NCI-H526 (cell line): Measurements from ENCODE around the gene ECE1.
A peak's percentile ranks its signal among the peaks of the same experiment; 100 is the strongest.
"Not testable (repeated sequence)": the region's sequence is repeated elsewhere in the genome, so short reads cannot be mapped to it uniquely, and the experiment has no call there.

ENCODE experiments used
- DNase-seq, 2 experiments: peaks; one replicate each; lab custom pipeline; 2025; lab: John Stamatoyannopoulos, UW

Gene ECE1

DNA sequence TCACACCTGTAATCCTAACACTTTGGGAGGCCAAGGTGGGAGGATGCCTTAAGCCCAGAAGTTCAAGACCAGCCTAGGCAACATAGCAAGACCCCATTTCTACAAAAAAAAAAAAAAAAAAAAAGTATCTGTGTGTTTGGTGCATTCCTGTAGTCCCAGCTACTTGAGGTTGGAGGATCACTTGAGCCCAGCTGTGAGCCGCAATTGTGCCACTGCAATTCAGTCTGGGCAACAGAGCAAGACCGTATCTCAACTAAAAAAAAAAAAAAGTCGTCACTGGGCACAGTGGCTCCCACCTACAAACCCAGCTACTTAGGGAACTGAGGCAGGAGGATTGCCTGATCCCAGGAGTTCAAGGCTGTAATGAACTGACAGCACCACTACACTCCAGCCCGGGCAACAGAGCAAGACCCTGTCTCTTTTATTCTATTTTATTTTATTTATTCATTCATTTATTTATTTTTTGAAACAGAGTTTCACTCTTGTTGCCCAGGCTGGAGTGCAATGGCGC lies 105.0 kb downstream of the ECE1 start:
- DNase-seq, result no peak

DNA sequence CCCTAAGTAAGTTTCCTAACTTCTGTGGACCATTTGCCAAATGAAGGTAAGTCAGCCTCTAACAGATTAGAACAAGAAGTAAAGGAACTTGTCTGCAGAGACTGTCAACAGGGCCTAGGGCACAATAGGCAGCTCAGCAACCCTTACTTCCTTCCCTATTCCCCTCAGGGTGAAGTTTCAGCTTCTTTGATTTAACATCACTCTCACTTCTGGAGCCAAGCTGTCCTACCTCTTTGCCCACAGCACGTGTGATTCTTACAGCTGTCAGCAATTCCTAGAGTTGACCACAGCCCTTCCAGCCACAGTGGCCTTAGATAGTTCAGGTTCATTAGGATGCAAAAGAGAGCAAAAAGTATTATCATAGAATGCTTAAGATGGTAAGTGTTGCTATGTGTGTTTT lies 106.0 kb downstream of the ECE1 start:
- no peak for DNase-seq

DNA sequence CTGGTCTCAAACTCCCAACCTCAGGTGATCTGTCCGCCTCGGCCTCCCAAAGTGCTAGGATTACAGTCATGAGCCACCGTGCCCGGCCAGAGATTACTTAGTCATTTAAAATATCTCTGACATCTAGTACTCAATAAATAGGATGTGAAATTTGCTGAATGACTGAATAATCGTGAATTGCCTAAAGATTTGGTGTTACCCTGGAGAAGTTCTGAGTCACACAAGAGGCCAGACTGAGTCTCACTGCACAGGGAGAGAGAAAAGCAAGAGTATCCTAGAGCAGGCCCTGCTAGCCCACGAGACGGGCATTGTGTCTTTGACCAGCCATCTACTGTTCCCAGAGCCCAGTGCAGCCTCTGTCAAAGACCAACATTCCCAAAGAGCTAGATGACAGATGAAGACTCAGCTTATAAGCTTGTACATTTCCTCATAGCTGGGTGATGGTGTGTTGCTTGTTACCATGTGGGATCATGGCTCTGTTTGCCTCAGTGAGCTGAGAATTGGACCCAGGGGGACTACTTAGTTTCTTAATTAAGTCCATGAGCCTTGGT lies 108.0 kb downstream of the ECE1 start:
- no peak for DNase-seq

DNA sequence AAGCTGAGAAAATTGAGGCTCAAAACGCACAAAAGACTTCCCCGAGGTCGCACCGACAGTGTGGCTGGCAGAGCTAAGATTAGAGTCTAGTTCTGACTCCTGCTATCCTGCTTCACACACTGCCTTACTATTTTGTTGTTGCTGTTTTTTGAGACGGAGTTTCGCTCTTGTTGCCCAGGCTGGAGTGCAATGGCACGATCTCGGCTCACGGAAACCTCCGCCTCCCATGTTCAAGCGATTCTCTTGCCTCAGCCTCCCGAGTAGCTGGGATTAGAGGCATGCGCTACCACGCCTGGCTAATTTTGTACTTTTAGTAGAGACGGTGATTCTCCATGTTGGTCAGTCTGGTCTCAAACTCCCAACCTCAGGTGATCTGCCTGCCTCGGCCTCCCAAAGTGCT lies 112.0 kb downstream of the ECE1 start:
- not testable (repeated sequence) for DNase-seq

DNA sequence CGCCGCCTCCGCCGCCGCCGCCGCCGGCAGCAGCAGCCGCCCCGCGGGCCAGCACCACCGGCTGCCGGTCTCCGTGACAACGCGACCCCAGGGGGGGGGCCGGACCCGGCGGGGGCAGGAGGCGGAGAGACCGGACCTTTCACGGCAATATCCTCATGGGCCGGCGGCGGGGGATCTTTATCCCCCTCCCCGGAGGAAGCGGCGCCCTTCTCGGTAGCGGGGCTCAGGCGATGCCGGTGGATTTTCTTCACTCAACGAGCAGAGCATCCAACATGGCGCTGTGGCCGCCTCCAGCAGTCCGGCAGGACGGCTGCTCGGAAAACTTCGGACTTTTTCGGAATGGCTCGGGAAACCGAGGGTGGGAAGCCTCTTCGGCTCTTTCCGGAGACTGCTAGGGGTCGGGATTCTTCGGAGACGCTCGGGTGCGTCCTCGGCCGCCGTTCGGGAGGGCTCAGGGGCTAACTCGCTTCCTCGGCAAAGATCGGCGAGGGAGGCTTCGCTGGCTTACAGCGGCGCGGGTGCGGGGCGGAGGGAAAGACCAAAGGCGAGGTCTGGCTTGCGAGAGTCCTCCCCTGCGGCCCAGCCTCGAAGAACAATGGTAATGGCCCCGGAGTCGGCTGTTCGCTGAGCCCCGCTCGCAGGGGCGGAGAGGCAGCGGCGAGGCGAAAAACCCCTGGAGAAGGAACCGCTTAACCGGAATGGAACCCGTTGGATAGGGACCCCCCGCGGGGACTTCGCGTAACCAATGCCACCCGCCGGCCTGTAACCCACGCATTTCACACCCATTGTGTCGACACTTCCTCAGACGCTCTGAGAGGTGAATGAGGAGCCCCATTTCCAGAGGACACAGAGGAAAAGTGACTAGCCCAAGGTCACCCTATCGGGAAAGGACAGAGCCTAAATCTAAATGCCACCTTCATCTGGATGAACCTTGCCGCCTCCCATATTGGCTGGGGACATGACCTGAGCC lies 113.4 kb downstream of the ECE1 start, which contains the start of gene EIF4G3:
EIF4G3 (minus strand) TSS at position 312 of the 970 bp plus-strand sequence. CDS start 174,155 bp downstream, outside the sequence.
- DNase-seq, result peak; percentile 87 to 96

DNA sequence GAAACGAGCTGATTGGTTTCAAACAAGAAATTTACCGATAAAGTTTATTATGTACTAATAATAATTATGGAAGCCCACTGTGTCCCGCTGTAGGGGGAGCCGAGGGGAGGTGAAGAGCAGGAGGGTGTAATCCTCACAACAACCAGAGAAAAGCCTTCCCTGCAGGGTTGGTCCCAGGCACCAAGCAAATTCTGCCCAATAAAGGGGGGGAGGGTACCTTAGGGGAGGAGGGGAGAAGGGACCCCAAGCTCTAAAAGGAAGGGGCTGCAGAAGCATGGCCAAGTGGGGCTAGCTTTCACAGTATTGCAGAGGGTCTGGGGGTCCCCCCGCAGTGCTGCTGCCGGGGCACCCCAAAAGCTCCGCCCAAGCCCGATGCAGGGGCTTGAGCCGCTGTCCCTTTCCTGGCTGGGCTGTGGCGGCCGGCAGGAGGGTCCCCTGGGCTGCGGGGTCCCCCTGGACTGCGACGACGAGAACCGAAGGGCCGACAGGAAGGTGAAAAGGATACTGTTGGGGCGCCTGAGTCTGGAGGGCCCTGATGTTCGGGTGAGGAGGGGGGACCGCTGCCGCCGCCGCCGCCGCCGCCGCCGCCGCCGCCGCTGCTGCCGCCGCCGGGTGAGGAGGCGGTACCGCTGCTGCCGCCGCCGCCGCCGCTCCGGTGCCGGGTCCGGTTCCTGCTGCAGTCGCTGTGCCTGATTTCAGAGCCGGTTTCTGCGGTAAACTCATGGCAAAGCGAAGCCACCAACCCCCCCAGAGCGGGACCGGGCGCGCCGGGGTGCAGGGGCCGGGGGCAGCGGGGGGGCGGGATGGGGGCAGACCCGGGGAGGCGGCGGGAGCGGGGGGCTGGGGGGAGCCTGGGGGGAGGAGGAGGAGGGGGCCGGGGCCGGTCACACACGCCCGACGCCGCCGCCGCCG lies 114.3 kb downstream of the ECE1 start:
- DNase-seq, result peak in 1 of 2 experiments; percentile 46

DNA sequence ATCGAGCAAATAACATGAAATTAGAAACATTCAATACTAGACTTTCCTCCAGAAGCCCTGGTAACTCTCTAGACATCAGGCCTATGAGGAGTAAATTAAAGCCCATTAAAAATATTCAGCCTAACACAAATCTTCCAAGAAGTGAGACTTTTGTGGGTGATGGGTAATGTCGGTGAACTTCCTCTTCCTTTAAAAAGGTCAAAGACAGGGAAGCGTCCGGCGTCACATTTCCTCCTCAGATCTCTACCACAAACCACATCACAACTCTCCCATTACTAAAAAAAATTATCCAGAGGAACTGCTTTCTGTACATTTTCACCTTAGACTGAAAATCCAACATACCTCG lies 115.0 kb downstream of the ECE1 start:
- DNase-seq, result no peak

DNA sequence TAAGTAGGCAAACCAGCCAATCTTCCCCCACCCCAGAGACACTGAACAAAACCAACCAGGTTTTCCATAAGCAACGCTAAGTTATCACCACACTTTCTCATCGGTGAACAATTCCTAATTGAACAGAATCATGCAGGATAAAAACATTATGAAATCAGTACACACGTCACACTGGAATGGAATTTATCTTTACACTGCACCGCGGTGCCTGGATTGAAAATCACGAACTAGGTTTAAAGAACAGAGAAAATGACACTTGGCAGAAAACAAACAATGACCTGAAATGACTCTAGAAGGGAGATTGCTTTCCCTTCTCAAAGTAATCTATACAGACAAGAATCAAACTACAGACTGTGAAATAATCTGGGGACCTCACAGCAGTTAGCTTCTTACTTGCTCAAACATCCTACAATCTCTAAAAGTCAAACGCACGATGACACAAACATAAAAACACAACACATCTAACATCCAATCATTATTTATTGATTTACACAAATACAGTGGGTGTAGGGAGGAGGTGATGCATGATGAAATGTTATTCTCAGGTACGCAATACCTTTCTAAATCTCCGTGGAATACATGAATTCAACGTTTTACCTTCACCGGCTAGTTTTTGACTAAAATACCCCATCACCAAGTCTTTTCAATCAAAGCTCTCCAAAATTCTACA lies 115.5 kb downstream of the ECE1 start:
- DNase-seq, result no peak

DNA sequence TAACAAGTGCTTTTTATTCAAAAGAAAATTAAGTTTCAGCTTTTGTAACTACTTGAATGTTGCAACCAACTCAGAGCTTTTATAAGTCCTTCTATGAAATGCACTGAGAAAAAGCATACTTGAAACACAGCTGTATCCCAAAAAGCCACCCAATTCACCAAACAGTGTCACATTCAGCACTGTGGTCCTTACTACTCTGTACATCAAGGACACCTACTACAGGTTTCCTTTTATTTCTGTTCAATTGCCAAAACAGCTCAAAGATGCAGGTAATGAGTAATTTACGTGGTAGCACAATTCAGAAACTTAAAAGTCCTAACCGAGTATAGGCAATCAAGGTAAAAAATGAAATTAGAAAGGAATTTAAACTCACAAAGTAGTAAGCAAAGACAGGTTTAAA lies 116.0 kb downstream of the ECE1 start:
- no peak for DNase-seq

DNA sequence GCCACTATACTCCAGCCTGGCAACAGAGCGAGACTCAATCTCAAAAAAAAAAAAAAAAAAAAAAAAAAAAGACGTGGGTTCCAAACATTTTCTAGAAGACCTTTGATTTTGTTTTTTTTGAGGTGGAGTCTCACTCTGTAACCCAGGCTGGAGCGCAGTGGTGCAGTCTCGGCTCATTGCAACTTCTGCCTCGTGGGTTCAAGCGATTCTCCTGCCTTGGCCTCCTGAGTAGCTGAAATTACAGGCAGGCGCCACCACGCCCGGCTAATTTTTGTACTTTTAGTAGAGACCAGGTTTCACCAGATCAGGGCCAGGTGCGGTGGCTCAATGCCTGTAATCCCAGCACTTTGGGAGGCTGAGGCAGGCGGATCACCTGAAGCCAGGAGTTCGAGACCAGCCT lies 117.2 kb downstream of the ECE1 start:
- DNase-seq, result not testable (repeated sequence)

DNA sequence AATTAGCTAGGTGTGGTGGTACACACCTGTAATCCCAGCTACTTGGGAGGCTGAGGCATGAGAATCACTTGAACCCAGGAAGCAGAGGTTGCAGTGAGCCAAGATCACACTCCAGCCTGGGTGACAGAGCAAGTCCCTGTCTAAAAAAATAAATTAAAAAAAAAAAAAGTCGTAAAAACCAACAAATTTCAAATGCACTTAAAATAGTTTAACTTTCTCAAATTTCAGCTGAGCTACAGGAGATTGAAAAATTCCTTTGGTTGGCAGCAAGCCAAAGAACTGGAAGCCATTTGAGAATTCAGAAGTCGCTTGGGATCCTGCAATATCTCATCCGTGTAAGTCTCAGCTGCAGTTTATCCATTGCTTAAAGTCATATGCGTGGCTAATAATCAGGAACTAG lies 119.4 kb downstream of the ECE1 start:
- DNase-seq, result not testable (repeated sequence)

DNA sequence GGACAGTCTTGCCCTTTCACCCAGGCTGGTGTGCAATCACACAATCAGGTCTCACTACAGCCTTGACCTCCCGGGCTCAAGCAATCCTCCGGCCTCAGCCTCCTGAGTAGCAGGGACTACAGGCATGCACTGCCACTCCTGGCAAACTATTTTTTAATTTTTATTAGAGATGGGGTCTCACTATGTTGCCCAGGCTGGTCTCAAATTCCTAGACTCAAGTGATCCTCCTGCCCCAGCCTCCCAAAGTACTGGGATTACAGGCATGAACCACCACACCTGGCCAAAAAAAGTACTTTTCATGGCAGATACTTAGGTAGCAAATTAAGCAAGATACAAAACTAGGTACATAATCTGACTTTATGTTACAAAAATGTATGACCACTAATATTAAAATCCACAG lies 121.8 kb downstream of the ECE1 start:
- no peak for DNase-seq
